Lower leg skin (tissue), 4 donors: ENCODE data around the gene ADI1. TPM values are rescaled to one million over a fixed set of nuclear protein-coding genes. Genes with fewer than 3 reads are reported as not detected.
A peak's percentile ranks its signal among the peaks of the same experiment; 100 is the strongest.
"Not testable (repeated sequence)": the region's sequence is repeated elsewhere in the genome, so short reads cannot be mapped to it uniquely, and the experiment has no call there.

Experiments
- DNase-seq, 2 donors: peaks; one replicate each; pipeline ENCODE4 v3.0.0-alpha.2; 2019; ENCODE audit warnings: low spot score in 2 of 2
- H3K4me3 ChIP-seq: fragments of 200-600 bp; sonication (generic); 2 replicates; pipeline ENCODE4 v1.5.1; 2017; ENCODE audit warnings: mild to moderate bottlenecking, low read depth; ENCODE audit not compliant: poor library complexity, severe bottlenecking
- CTCF ChIP-seq, 3 donors: fragments of 450-650 bp; IDR thresholded peaks; one replicate each; pipeline ENCODE4 v1.5.1; 2016; ENCODE audit warnings: antibody characterized with exemption in 3 of 3, mild to moderate bottlenecking in 3 of 3, moderate library complexity in 2 of 3
- POLR2A ChIP-seq, 2 donors: fragments of 450-650 bp; IDR thresholded peaks; one replicate each; pipeline ENCODE4 v1.6.1; 2016 to 2017; ENCODE audit warnings: antibody characterized with exemption in 2 of 2, mild to moderate bottlenecking in 1 of 2, moderate library complexity in 1 of 2
- WGBS, 2 donors: methylation state at CpG; one replicate each; pipeline ENCODE4 v1.1.5; 2018; 5-methylcytosine and 5-hydroxymethylcytosine counted together
- intact Hi-C: fragments of 100-400 bp; cut with DNase I; formaldehyde crosslinking; loops from one replicate; pipeline ENCODE4 v1.15.0; 2023; ENCODE audit warnings: low total_unique reads
- total RNA-seq, 4 donors: library from RNA; depleted of rRNA; stranded (reverse); fragments of >200 nt; gene quantifications; one replicate each; pipeline ENCODE4 v1.1.0, GENCODE V29; 2016

ADI1 gene
- total RNA-seq, 4 donors from 2014 or later = 29.1 to 55.5 (median 44.1) TPM

- WGBS, 2 donors = 28 to 30% methylated on average over 3 of the region's 3 CpGs
- DNase-seq = no peak
- TF ChIP-seq POLR2A (IDR thresholded peaks at IDR 0.05) = no peak
- no peak for TF ChIP-seq CTCF (IDR thresholded peaks at IDR 0.05)
- H3K4me3 ChIP-seq = peak overlapping the region; percentile 95
- intact Hi-C loops = no loop called here
These were observed 1.3 kb downstream of the ADI1 start for GRCh38 chr2:3517948-3518495.

- no peak for DNase-seq
- 94 to 98% methylated on average over 3 of the region's 3 CpGs for WGBS, 2 donors
- no peak for TF ChIP-seq CTCF (IDR thresholded peaks at IDR 0.05)
- TF ChIP-seq POLR2A (IDR thresholded peaks at IDR 0.05) = no peak
- intact Hi-C loops = no loop called here
- H3K4me3 ChIP-seq = no peak overlapping the region
These were observed 2.5 kb downstream of the ADI1 start for GRCh38 chr2:3516831-3517230.

GRCh38 chr2:3515438-3515837 lies 3.9 kb downstream of the ADI1 start:
- H3K4me3 ChIP-seq, DNase-seq, intact Hi-C loops: not testable (repeated sequence)
- 94% methylated on average over 5 of the region's 5 CpGs for WGBS, 2 donors

GRCh38 chr2:3513026-3513810 lies 6.1 kb downstream of the ADI1 start:
- 97 to 99% methylated on average over 3 of the region's 3 CpGs for WGBS, 2 donors
- DNase-seq = no peak
- no peak for TF ChIP-seq POLR2A (IDR thresholded peaks at IDR 0.05)
- no peak for TF ChIP-seq CTCF (IDR thresholded peaks at IDR 0.05)
- H3K4me3 ChIP-seq = no peak overlapping the region
- intact Hi-C loops = no loop called here

GRCh38 chr2:3512086-3512485 lies 7.2 kb downstream of the ADI1 start:
- no peak for DNase-seq
- intact Hi-C loops = no loop called here
- 45 to 68% methylated on average over 2 of the region's 2 CpGs for WGBS, 2 donors
- TF ChIP-seq POLR2A (IDR thresholded peaks at IDR 0.05) (no peak), CTCF (IDR thresholded peaks at IDR 0.05) (no peak)
- H3K4me3 ChIP-seq = no peak overlapping the region

- H3K4me3 ChIP-seq = no peak overlapping the region
- intact Hi-C loops = no loop called here
- WGBS, 2 donors = 73 to 85% methylated on average over 4 of the region's 4 CpGs
- TF ChIP-seq POLR2A (IDR thresholded peaks at IDR 0.05) (no peak), CTCF (IDR thresholded peaks at IDR 0.05) (no peak)
- no peak for DNase-seq
These were observed 13.6 kb downstream of the ADI1 start for GRCh38 chr2:3505771-3506170.
